NB4 (cell line): Measurements from ENCODE around the gene PDXP.

Source experiments
- MYC ChIP-seq: IDR thresholded peaks from 2 replicates; pipeline ENCODE4 v1.6.1; 2011; ENCODE audit warnings: low read depth, low read length
- POLR2A ChIP-seq: IDR thresholded peaks from 2 replicates; pipeline ENCODE4 v1.6.1; 2011; ENCODE audit warnings: mild to moderate bottlenecking; ENCODE audit not compliant: insufficient read length; ENCODE audit errors: extremely low read depth
- TF ChIP-seq, protein P1 (sequence below): IDR thresholded peaks from one replicate; pipeline ENCODE4 v1.5.1; 2012; ENCODE audit warnings: low read depth, low read length

DNA sequence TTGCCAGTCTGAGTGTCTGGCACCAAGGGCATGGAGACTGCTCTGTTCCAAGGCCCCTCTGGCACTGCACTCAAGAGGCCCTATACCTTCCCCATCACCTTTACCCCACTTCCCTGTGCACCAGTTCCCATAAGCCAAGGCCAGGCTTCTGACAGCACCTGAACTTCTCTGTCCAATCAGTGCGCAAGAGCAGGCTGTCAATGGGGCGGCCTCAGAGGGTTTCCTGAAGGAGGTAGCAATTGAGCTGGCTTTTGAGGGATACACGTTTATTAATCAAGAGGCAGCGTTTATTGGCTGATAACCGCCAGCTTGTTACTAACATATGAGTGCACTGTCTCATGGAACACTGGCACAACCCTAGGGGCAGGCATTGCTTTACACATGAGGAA is 17.0 kb upstream of the PDXP start:
- TF ChIP-seq, protein P1, sequence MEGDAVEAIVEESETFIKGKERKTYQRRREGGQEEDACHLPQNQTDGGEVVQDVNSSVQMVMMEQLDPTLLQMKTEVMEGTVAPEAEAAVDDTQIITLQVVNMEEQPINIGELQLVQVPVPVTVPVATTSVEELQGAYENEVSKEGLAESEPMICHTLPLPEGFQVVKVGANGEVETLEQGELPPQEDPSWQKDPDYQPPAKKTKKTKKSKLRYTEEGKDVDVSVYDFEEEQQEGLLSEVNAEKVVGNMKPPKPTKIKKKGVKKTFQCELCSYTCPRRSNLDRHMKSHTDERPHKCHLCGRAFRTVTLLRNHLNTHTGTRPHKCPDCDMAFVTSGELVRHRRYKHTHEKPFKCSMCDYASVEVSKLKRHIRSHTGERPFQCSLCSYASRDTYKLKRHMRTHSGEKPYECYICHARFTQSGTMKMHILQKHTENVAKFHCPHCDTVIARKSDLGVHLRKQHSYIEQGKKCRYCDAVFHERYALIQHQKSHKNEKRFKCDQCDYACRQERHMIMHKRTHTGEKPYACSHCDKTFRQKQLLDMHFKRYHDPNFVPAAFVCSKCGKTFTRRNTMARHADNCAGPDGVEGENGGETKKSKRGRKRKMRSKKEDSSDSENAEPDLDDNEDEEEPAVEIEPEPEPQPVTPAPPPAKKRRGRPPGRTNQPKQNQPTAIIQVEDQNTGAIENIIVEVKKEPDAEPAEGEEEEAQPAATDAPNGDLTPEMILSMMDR, result no peak
- TF ChIP-seq POLR2A (no peak), MYC (no peak)
